Mesenchymal stem cell (in vitro differentiated cells and primary cell): ENCODE results near the gene MRTFA.

Source experiments
- DNase-seq: peaks from one replicate; pipeline ENCODE4 v3.0.0-alpha.2; 2013
- H2AFZ ChIP-seq: one replicate; pipeline ENCODE4 v1.6.1; 2013; ENCODE audit warnings: low read depth, mild to moderate bottlenecking, control low read depth, inconsistent platforms, low read length, moderate library complexity
- H2AK5ac ChIP-seq: 2 replicates; pipeline ENCODE4 v1.6.1; 2013; ENCODE audit warnings: low read length, moderate library complexity, mild to moderate bottlenecking, inconsistent platforms; ENCODE audit not compliant: severe bottlenecking
- H2BK120ac ChIP-seq: one replicate; pipeline ENCODE4 v1.6.1; 2013; ENCODE audit warnings: low read depth, mild to moderate bottlenecking, inconsistent platforms, low read length, moderate library complexity
- H2BK12ac ChIP-seq, 2 experiments: one replicate each; pipeline ENCODE4 v1.6.1; 2013; ENCODE audit warnings: inconsistent platforms in 2 of 2, low read length in 2 of 2, mild to moderate bottlenecking in 2 of 2, moderate library complexity in 2 of 2, control low read depth in 1 of 2
- H2BK15ac ChIP-seq: one replicate; pipeline ENCODE4 v1.6.1; 2013; ENCODE audit warnings: mild to moderate bottlenecking, low read depth, inconsistent platforms; ENCODE audit not compliant: poor library complexity, severe bottlenecking
- H2BK5ac ChIP-seq: 2 replicates; pipeline ENCODE4 v1.6.1; 2013; ENCODE audit warnings: low read depth, mild to moderate bottlenecking, low read length, control low read depth, inconsistent platforms; ENCODE audit not compliant: poor library complexity, severe bottlenecking
- H3K14ac ChIP-seq, 2 experiments: one replicate each; pipeline ENCODE4 v1.6.1; 2013; ENCODE audit warnings: inconsistent platforms in 2 of 2, low read length in 2 of 2, control low read depth in 1 of 2, mild to moderate bottlenecking in 1 of 2, moderate library complexity in 1 of 2
- H3K18ac ChIP-seq, 2 experiments: one replicate each; pipeline ENCODE4 v1.6.1; 2013; ENCODE audit warnings: inconsistent platforms in 2 of 2, low read length in 2 of 2, control low read depth in 1 of 2, low read depth in 1 of 2, mild to moderate bottlenecking in 1 of 2
- H3K23ac ChIP-seq, 2 experiments: one replicate each; pipeline ENCODE4 v1.6.1; 2013; ENCODE audit warnings: inconsistent platforms in 2 of 2, low read length in 2 of 2, mild to moderate bottlenecking in 2 of 2, moderate library complexity in 2 of 2, control low read depth in 1 of 2
- H3K27ac ChIP-seq: 2 replicates; pipeline ENCODE4 v1.5.1; 2013; ENCODE audit warnings: mild to moderate bottlenecking, moderate library complexity, low read length, control low read depth, inconsistent platforms; ENCODE audit not compliant: poor library complexity, severe bottlenecking
- H3K27me3 ChIP-seq, 2 experiments: 2 replicates each; pipeline versions ENCODE4 v1.6.1 to v1.7.0; 2013; ENCODE audit warnings: low read length in 2 of 2, mild to moderate bottlenecking in 2 of 2, moderate library complexity in 2 of 2, control low read depth in 1 of 2, inconsistent platforms in 1 of 2; ENCODE audit not compliant: control insufficient read depth in 1 of 2, insufficient read depth in 1 of 2
- H3K36me3 ChIP-seq, 2 experiments: 2 replicates each; pipeline versions ENCODE4 v1.6.1 to v1.7.0; 2013; ENCODE audit warnings: low read length in 2 of 2, control low read depth in 1 of 2, inconsistent platforms in 1 of 2, low read depth in 1 of 2, mild to moderate bottlenecking in 1 of 2; ENCODE audit not compliant: insufficient read depth in 2 of 2, control insufficient read depth in 1 of 2
- H3K4ac ChIP-seq, 2 experiments: one replicate each; pipeline ENCODE4 v1.6.1; 2013; ENCODE audit warnings: inconsistent platforms in 2 of 2, low read length in 2 of 2, mild to moderate bottlenecking in 2 of 2, moderate library complexity in 2 of 2, control low read depth in 1 of 2, low read depth in 1 of 2
- H3K4me1 ChIP-seq: 2 replicates; pipeline ENCODE4 v1.6.1; 2013; ENCODE audit warnings: low read depth, low read length, control low read depth; ENCODE audit not compliant: control insufficient read depth, insufficient read depth
- H3K4me2 ChIP-seq: 2 replicates; pipeline ENCODE4 v1.6.1; 2013; ENCODE audit warnings: low read length, mild to moderate bottlenecking, inconsistent platforms; ENCODE audit not compliant: poor library complexity, severe bottlenecking
- H3K4me3 ChIP-seq, 2 experiments: 2 replicates each; pipeline versions ENCODE4 v1.5.1 to v1.7.0; 2013; ENCODE audit warnings: low read length in 2 of 2, mild to moderate bottlenecking in 2 of 2, control low read depth in 1 of 2, low read depth in 1 of 2; ENCODE audit not compliant: insufficient read depth in 1 of 2
- H3K79me1 ChIP-seq: replicated peaks from 2 replicates; pipeline ENCODE4 v1.6.1; 2013; ENCODE audit warnings: mild to moderate bottlenecking, control low read depth, low read length, inconsistent platforms; ENCODE audit not compliant: poor library complexity, severe bottlenecking
- H3K9ac ChIP-seq: 2 replicates; pipeline ENCODE4 v1.7.0; 2013; ENCODE audit warnings: mild to moderate bottlenecking, low read length, moderate library complexity
- H3K9me3 ChIP-seq: 2 replicates; pipeline ENCODE4 v1.7.0; 2013; ENCODE audit warnings: mild to moderate bottlenecking, low read length; ENCODE audit not compliant: control insufficient read depth
- H4K8ac ChIP-seq: one replicate; pipeline ENCODE4 v1.6.1; 2013; ENCODE audit warnings: inconsistent platforms, mild to moderate bottlenecking, low read length, moderate library complexity
- H4K91ac ChIP-seq: one replicate; pipeline ENCODE4 v1.6.1; 2013; ENCODE audit warnings: mild to moderate bottlenecking, low read length, inconsistent platforms
- WGBS: methylation state at CpG from one replicate; pipeline ENCODE4 v1.1.7; 2013; ENCODE audit warnings: mixed read lengths; 5-methylcytosine and 5-hydroxymethylcytosine counted together

The MRTFA gene

GRCh38 chr22:40476341-40476740 lies 160.2 kb downstream of the MRTFA start:
- H3K79me1 ChIP-seq = peaks cover 32% of the 10 kb centered on the region
- no peaks in the 10 kb centered on the region for H3K27me3 ChIP-seq
- no peak overlapping the region for H3K23ac ChIP-seq
- no peak overlapping the region for H3K14ac ChIP-seq
- no peak overlapping the region for H4K8ac ChIP-seq
- no peak overlapping the region for H3K18ac ChIP-seq
- no peak for DNase-seq
- no peaks in the 10 kb centered on the region for H3K4me1 ChIP-seq
- no peaks in the 10 kb centered on the region for H3K9me3 ChIP-seq
- H3K4ac ChIP-seq = no peak overlapping the region
- no peak overlapping the region for H2AFZ ChIP-seq
- no peak overlapping the region for H3K4me3 ChIP-seq
- no peak overlapping the region for H2BK5ac ChIP-seq
- no peak overlapping the region for H2AK5ac ChIP-seq
- peaks cover 0 to 6% of the 10 kb centered on the region in 2 experiments for H3K36me3 ChIP-seq
- no peak overlapping the region for H4K91ac ChIP-seq
- H3K4me2 ChIP-seq = no peak overlapping the region
- H3K9ac ChIP-seq = no peak overlapping the region
- no peak overlapping the region for H2BK12ac ChIP-seq
- H2BK120ac ChIP-seq = no peak overlapping the region
- H2BK15ac ChIP-seq = no peak overlapping the region
- H3K27ac ChIP-seq = no peak overlapping the region
- 98% methylated on average over 4 of the region's 4 CpGs for WGBS

DNA sequence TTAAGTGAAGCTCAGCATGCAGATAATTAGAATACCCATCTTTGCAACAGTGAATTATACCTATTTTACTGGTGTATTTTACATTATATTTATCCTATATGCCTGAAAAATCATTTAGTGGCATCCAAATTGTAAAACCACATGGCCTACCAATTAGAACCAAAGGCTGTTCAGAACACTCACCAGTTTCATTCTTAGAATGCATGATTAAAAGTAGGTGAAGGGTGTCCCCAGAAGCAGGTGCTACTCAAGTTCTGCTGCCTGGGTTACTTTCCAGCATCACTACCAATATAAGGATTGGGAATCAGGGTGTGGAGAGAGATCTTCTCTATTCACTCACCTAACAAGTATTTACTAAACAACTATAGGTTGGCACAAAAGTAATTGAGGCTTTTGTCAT lies 162.8 kb downstream of the MRTFA start:
- Histone ChIP-seq H2BK15ac (no peak overlapping the region), H3K18ac (no peak overlapping the region), H3K4me2 (no peak overlapping the region), H3K9me3 (no peaks in the 10 kb centered on the region), H3K9ac (no peak overlapping the region), H2AFZ (no peak overlapping the region), H3K4ac (no peak overlapping the region), H2AK5ac (no peak overlapping the region), H3K14ac (no peak overlapping the region), H2BK12ac (no peak overlapping the region), H3K23ac (no peak overlapping the region), H4K8ac (no peak overlapping the region), H3K27ac (no peak overlapping the region), H3K36me3 (peaks cover 2 to 6% of the 10 kb centered on the region in 2 experiments), H4K91ac (no peak overlapping the region), H3K27me3 (no peaks in the 10 kb centered on the region), H3K4me3 (no peak overlapping the region), H2BK120ac (no peak overlapping the region), H2BK5ac (no peak overlapping the region), H3K4me1 (no peaks in the 10 kb centered on the region), H3K79me1 (peaks cover 28% of the 10 kb centered on the region)
- DNase-seq = no peak

DNA sequence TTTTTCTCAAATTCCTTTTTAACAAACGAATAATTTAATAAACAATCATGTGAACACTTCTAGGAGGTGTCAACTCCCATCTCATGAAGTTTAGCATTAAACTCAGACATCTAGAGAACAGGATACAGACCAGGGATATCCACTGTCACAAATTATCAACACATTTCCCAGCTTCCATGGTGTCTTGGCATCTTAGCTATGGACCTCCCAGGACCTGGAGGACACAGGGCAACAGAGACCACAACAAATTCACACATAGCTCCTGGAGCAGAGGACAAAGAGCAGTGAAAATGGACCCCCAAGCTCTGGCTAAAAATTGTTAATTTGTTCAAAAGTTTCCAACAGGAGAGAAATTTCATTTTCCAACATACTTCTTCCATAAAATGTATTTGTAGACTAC lies 163.9 kb downstream of the MRTFA start:
- Histone ChIP-seq H4K8ac (no peak overlapping the region), H3K9me3 (no peaks in the 10 kb centered on the region), H3K4ac (no peak overlapping the region), H2BK5ac (no peak overlapping the region), H2BK120ac (no peak overlapping the region), H3K36me3 (peaks cover 2 to 6% of the 10 kb centered on the region in 2 experiments), H3K14ac (no peak overlapping the region), H3K79me1 (peaks cover 32% of the 10 kb centered on the region), H2BK15ac (no peak overlapping the region), H3K23ac (no peak overlapping the region), H3K27ac (no peak overlapping the region), H2AFZ (no peak overlapping the region), H3K4me2 (no peak overlapping the region), H3K27me3 (no peaks in the 10 kb centered on the region), H3K4me1 (no peaks in the 10 kb centered on the region), H2BK12ac (no peak overlapping the region), H3K4me3 (no peak overlapping the region), H3K9ac (no peak overlapping the region), H4K91ac (no peak overlapping the region), H2AK5ac (no peak overlapping the region), H3K18ac (no peak overlapping the region)
- 89% methylated on average over 1 of the region's 1 CpG for WGBS
- DNase-seq = no peak

DNA sequence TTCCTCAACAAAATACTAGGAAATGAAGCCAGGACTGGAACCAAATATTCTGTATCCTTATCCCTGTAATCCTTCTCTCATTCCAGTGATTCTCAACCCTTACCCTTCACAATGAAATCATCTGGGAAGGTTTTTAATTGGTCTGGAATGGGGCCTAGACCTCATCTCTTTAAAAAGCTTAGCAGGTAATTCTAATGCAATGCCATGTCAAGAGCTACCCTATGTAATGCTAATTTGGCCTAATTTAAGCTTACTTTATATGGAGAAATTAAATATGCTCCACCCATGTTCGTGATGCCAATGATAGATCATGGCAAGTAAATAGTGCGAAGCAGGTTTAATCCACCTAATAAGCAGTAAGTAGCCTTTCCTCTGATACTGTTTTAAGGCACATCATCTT lies 164.5 kb downstream of the MRTFA start:
- Histone ChIP-seq H4K91ac (no peak overlapping the region), H3K14ac (no peak overlapping the region), H2BK12ac (no peak overlapping the region), H3K36me3 (peaks cover 2 to 6% of the 10 kb centered on the region in 2 experiments), H3K79me1 (peaks cover 31% of the 10 kb centered on the region), H3K4me1 (no peaks in the 10 kb centered on the region), H3K18ac (no peak overlapping the region), H2BK5ac (no peak overlapping the region), H4K8ac (no peak overlapping the region), H2AFZ (no peak overlapping the region), H3K27ac (no peak overlapping the region), H2BK120ac (no peak overlapping the region), H3K4me3 (no peak overlapping the region), H3K4me2 (no peak overlapping the region), H3K9me3 (no peaks in the 10 kb centered on the region), H3K4ac (no peak overlapping the region), H3K23ac (no peak overlapping the region), H3K9ac (no peak overlapping the region), H2BK15ac (no peak overlapping the region), H2AK5ac (no peak overlapping the region), H3K27me3 (no peaks in the 10 kb centered on the region)
- no CpG with 5 or more reads among the region's 2 CpGs for WGBS
- DNase-seq = no peak
